HG02610 (cell line): ENCODE data around the gene SYNGR4.

Experiments used
- ATAC-seq: cut with Tn5 transposase; IDR thresholded peaks from one replicate; pipeline ENCODE4 v1.9.1; 2021; ENCODE audit warnings: mild to moderate bottlenecking, moderate library complexity; ENCODE audit not compliant: unreplicated experiment

SYNGR4 gene

GRCh38 chr19:48424694-48425219, 60.6 kb downstream of the SYNGR4 start:
- no peak for ATAC-seq
